Measurements from ENCODE around the gene DIAPH2.

DIAPH2 gene

GRCh38 chrX:97266406-97267121 lies 581.9 kb downstream of the DIAPH2 start:
- Histone ChIP-seq H3K4me1 (ENCODE audit: control insufficient read depth, insufficient read depth, low read length) (no peaks in the 10 kb centered on the region; the same call in 1 of the 2 replicates), H3K27ac (ENCODE audit: low read length) (no peak overlapping the region), H3K4me3 (ENCODE audit: low read length) (no peak overlapping the region), H3K9me3 (ENCODE audit: control insufficient read depth, insufficient read depth, low read length) (no peaks in the 10 kb centered on the region), H3K27me3 (ENCODE audit: control insufficient read depth, insufficient read depth, low read length) (no peaks in the 10 kb centered on the region), H3K36me3 (ENCODE audit: control insufficient read depth, insufficient read depth, low read length) (no peaks in the 10 kb centered on the region)
- no peak for DNase-seq (ENCODE audit: low read depth, low spot score)
- no CpG with 5 or more reads among the region's 2 CpGs for WGBS (ENCODE audit: insufficient coverage, insufficient read length)

DNA sequence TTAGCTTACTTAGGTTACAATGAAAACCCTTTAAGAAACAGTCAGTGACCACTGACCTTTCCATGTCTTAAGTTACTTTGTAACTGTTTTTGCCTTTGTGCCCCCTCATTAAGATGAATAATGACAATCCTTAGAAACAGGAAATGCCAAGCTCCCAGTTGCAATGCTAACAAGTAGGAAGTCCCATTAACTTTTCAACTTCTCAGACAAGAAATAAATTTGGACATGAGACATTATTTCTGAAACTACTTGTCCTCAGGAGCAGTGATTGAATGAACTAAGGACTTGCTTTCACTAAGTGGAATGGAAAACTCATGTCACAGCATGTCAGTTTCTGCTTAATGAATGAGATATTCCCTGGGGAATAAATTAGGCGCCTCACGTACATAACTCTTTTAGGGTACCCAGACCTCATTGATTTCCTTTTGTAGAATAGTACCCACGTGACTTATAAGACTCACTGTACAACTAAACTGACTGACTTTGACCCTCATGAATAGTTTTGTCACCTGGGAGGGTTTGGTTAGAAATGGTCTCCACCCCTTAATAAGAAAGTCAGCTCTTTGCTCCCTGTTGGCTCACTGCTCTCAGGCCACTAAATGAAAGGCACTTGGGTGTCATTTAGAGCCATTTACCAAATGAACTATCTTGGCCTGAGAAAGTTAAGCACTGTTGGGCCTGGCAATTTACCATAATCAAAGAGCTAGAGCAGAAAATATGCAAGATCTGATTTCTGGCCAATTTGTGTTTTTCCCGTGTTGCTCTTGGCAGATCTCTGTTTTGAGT lies 582.9 kb downstream of the DIAPH2 start:
- H3K4me3 ChIP-seq (ENCODE audit: low read length) = no peak overlapping the region
- H3K4me1 ChIP-seq (ENCODE audit: control insufficient read depth, insufficient read depth, low read length) = no peaks in the 10 kb centered on the region; the same call in 1 of the 2 replicates
- no CpG with 5 or more reads among the region's 4 CpGs for WGBS (ENCODE audit: insufficient coverage, insufficient read length)
- no peaks in the 10 kb centered on the region for H3K27me3 ChIP-seq (ENCODE audit: control insufficient read depth, insufficient read depth, low read length)
- no peaks in the 10 kb centered on the region for H3K36me3 ChIP-seq (ENCODE audit: control insufficient read depth, insufficient read depth, low read length)
- no peak for DNase-seq (ENCODE audit: low read depth, low spot score)
- H3K27ac ChIP-seq (ENCODE audit: low read length) = no peak overlapping the region
- H3K9me3 ChIP-seq (ENCODE audit: control insufficient read depth, insufficient read depth, low read length) = no peaks in the 10 kb centered on the region

DNA sequence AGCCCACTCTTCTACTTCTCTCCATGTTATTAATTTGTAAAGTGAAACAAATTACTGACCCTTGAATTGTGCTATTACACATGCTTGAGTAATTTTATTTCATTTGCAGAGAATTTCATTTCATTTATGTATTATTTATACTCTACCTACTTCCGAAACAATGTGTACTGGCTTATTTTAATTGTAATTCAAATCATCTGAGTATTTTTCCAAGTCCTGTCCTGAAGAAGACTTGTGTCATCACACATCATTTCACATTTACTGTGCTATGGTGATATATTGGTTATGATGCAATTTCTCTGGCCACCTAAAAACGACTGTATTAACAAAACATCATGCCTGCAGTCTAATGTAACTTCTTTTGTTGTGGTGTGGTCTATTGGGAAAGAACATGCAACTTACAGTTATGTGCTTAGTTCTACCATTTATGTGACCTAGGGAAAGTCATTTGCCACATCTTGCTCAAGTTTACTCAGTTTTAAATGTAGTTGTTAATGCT lies 583.6 kb downstream of the DIAPH2 start:
- Histone ChIP-seq H3K9me3 (ENCODE audit: control insufficient read depth, insufficient read depth, low read length) (no peaks in the 10 kb centered on the region), H3K4me3 (ENCODE audit: low read length) (no peak overlapping the region), H3K4me1 (ENCODE audit: control insufficient read depth, insufficient read depth, low read length) (no peaks in the 10 kb centered on the region; the same call in 1 of the 2 replicates), H3K27me3 (ENCODE audit: control insufficient read depth, insufficient read depth, low read length) (no peaks in the 10 kb centered on the region), H3K27ac (ENCODE audit: low read length) (no peak overlapping the region), H3K36me3 (ENCODE audit: control insufficient read depth, insufficient read depth, low read length) (no peaks in the 10 kb centered on the region)
- DNase-seq (ENCODE audit: low read depth, low spot score) = no peak
- whole genome bisulfite sequencing (ENCODE audit: insufficient coverage, insufficient read length) = no CpG with 5 or more reads among the region's 2 CpGs

GRCh38 chrX:97284531-97284930 lies 599.9 kb downstream of the DIAPH2 start:
- no peak for DNase-seq (ENCODE audit: low read depth, low spot score)
- Histone ChIP-seq H3K27ac (ENCODE audit: low read length) (no peak overlapping the region), H3K27me3 (ENCODE audit: control insufficient read depth, insufficient read depth, low read length) (no peaks in the 10 kb centered on the region), H3K4me1 (ENCODE audit: control insufficient read depth, insufficient read depth, low read length) (no peaks in the 10 kb centered on the region), H3K36me3 (ENCODE audit: control insufficient read depth, insufficient read depth, low read length) (no peaks in the 10 kb centered on the region), H3K4me3 (ENCODE audit: low read length) (no peak overlapping the region), H3K9me3 (ENCODE audit: control insufficient read depth, insufficient read depth, low read length) (no peaks in the 10 kb centered on the region)
- WGBS (ENCODE audit: insufficient coverage, insufficient read length) = no CpG with 5 or more reads among the region's 9 CpGs

- H3K27ac ChIP-seq (ENCODE audit: low read length) = no peak overlapping the region
- no peak overlapping the region for H3K4me3 ChIP-seq (ENCODE audit: low read length)
- DNase-seq (ENCODE audit: low read depth, low spot score) = no peak
- H3K9me3 ChIP-seq (ENCODE audit: control insufficient read depth, insufficient read depth, low read length) = no peaks in the 10 kb centered on the region
- H3K27me3 ChIP-seq (ENCODE audit: control insufficient read depth, insufficient read depth, low read length) = no peaks in the 10 kb centered on the region
- no CpG with 5 or more reads among the region's 1 CpG for WGBS (ENCODE audit: insufficient coverage, insufficient read length)
- no peaks in the 10 kb centered on the region for H3K36me3 ChIP-seq (ENCODE audit: control insufficient read depth, insufficient read depth, low read length)
- no peaks in the 10 kb centered on the region for H3K4me1 ChIP-seq (ENCODE audit: control insufficient read depth, insufficient read depth, low read length)
Observed at GRCh38 chrX:97290199-97290598, 605.6 kb downstream of the DIAPH2 start.

DNA sequence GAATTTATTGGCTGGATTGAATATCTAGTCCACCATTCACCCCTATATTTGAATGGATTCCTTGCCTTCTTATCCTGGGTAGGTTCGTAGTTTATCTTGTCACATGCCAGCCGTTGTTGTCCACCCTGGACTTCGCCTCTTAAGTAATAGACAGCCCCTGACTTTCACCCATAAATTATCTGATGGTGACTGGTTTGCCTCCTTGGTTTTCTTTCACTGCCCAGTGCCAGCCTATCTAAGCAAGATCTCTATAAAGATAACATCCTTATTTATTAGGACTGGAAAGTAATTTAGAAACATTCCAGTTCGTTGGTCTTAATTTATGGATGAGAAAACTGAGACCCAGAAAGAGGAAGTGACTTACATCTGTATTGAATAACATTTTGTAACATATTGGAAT lies 609.4 kb downstream of the DIAPH2 start:
- H3K27me3 ChIP-seq (ENCODE audit: control insufficient read depth, insufficient read depth, low read length) = no peaks in the 10 kb centered on the region
- no CpG with 5 or more reads among the region's 4 CpGs for WGBS (ENCODE audit: insufficient coverage, insufficient read length)
- no peak for DNase-seq (ENCODE audit: low read depth, low spot score)
- H3K4me1 ChIP-seq (ENCODE audit: control insufficient read depth, insufficient read depth, low read length) = no peaks in the 10 kb centered on the region
- no peak overlapping the region for H3K4me3 ChIP-seq (ENCODE audit: low read length)
- no peaks in the 10 kb centered on the region for H3K36me3 ChIP-seq (ENCODE audit: control insufficient read depth, insufficient read depth, low read length)
- no peak overlapping the region for H3K27ac ChIP-seq (ENCODE audit: low read length)
- H3K9me3 ChIP-seq (ENCODE audit: control insufficient read depth, insufficient read depth, low read length) = no peaks in the 10 kb centered on the region

DNA sequence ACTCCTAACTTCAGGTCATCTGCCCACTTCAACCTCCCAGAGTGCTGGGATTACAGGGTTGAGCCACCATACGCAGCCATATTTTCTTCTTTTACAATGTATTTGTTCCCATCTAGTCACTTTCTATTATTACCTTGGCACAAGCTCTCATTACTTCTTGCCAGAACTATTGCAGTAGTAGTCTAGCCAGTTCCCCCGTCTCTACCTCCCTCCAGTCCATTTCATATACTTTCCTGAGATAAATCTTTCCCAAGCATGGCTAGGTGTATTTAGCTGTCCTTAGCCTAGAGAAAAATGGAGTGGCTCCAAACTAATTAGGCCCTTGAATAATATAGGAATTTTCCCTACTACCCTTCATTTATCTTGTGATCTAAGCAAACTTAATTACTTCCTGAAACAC lies 611.3 kb downstream of the DIAPH2 start:
- Histone ChIP-seq H3K36me3 (ENCODE audit: control insufficient read depth, insufficient read depth, low read length) (no peaks in the 10 kb centered on the region), H3K4me1 (ENCODE audit: control insufficient read depth, insufficient read depth, low read length) (no peaks in the 10 kb centered on the region), H3K27ac (ENCODE audit: low read length) (no peak overlapping the region), H3K27me3 (ENCODE audit: control insufficient read depth, insufficient read depth, low read length) (no peaks in the 10 kb centered on the region), H3K9me3 (ENCODE audit: control insufficient read depth, insufficient read depth, low read length) (no peaks in the 10 kb centered on the region), H3K4me3 (ENCODE audit: low read length) (no peak overlapping the region)
- WGBS (ENCODE audit: insufficient coverage, insufficient read length) = no CpG with 5 or more reads among the region's 2 CpGs
- DNase-seq (ENCODE audit: low read depth, low spot score) = no peak

- Histone ChIP-seq H3K27ac (ENCODE audit: low read length) (no peak overlapping the region), H3K9me3 (ENCODE audit: control insufficient read depth, insufficient read depth, low read length) (no peaks in the 10 kb centered on the region), H3K27me3 (ENCODE audit: control insufficient read depth, insufficient read depth, low read length) (no peaks in the 10 kb centered on the region), H3K36me3 (ENCODE audit: control insufficient read depth, insufficient read depth, low read length) (no peaks in the 10 kb centered on the region), H3K4me1 (ENCODE audit: control insufficient read depth, insufficient read depth, low read length) (no peaks in the 10 kb centered on the region; the same call in 1 of the 2 replicates), H3K4me3 (ENCODE audit: low read length) (no peak overlapping the region)
- no CpG with 5 or more reads among the region's 1 CpG for WGBS (ENCODE audit: insufficient coverage, insufficient read length)
- no peak for DNase-seq (ENCODE audit: low read depth, low spot score)
Observed at GRCh38 chrX:97306771-97307470, 622.3 kb downstream of the DIAPH2 start.

GRCh38 chrX:97308171-97308570 lies 623.5 kb downstream of the DIAPH2 start:
- H3K27ac ChIP-seq (ENCODE audit: low read length) = no peak overlapping the region
- no peaks in the 10 kb centered on the region; the same call in 1 of the 2 replicates for H3K4me1 ChIP-seq (ENCODE audit: control insufficient read depth, insufficient read depth, low read length)
- no CpG with 5 or more reads among the region's 4 CpGs for WGBS (ENCODE audit: insufficient coverage, insufficient read length)

DNA sequence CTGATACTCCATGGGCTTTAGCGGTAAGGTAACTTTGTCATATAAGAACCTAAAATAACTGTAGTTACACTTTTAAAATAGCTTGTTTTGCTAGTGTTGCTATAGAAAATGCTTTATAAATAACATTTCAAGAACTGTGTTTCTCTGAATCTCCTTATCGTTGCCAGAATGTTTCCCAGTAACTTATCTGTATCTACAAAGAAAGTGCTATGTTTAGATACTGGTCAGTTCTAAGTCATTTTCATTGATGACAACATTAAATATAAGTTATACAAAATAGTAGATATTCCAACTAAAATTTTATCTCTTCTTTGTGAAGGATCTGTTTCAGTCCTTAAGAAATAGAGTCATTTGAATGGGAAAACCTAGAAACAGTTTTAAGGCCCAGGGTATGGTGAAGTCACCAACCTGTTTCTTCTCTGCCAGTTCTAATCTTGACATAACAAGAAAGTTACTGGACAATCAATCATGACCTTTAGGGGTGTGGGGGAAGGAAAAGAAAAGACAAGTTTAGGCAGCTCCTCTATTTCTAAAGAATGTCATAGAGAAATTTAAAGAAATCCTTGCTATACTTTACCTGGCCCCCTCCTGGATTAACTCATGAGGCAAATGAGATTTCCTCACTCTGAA lies 625.0 kb downstream of the DIAPH2 start:
- no CpG with 5 or more reads among the region's 2 CpGs for WGBS (ENCODE audit: insufficient coverage, insufficient read length)
- DNase-seq (ENCODE audit: low read depth, low spot score) = no peak
- Histone ChIP-seq H3K4me1 (ENCODE audit: control insufficient read depth, insufficient read depth, low read length) (no peaks in the 10 kb centered on the region; the same call in 1 of the 2 replicates), H3K27me3 (ENCODE audit: control insufficient read depth, insufficient read depth, low read length) (no peaks in the 10 kb centered on the region), H3K27ac (ENCODE audit: low read length) (no peak overlapping the region), H3K4me3 (ENCODE audit: low read length) (no peak overlapping the region), H3K36me3 (ENCODE audit: control insufficient read depth, insufficient read depth, low read length) (no peaks in the 10 kb centered on the region), H3K9me3 (ENCODE audit: control insufficient read depth, insufficient read depth, low read length) (no peaks in the 10 kb centered on the region)

More at GRCh38 chrX:97308171-97308570, 623.5 kb downstream of the DIAPH2 start:
- Histone ChIP-seq H3K4me3 (ENCODE audit: low read length) (no peak overlapping the region), H3K9me3 (ENCODE audit: control insufficient read depth, insufficient read depth, low read length) (no peaks in the 10 kb centered on the region), H3K27me3 (ENCODE audit: control insufficient read depth, insufficient read depth, low read length) (no peaks in the 10 kb centered on the region), H3K36me3 (ENCODE audit: control insufficient read depth, insufficient read depth, low read length) (no peaks in the 10 kb centered on the region)
- DNase-seq (ENCODE audit: low read depth, low spot score) = no peak

Data from iPS DF 6.9 (cell line).